Central memory CD8-positive, alpha-beta T cell (primary cell): ENCODE measurements around the gene XYLB.

Source experiments
- ATAC-seq: fragments of 150-1000 bp; cut with Tn5 transposase; replicated peaks from 2 replicates; pipeline ENCODE4 v1.10.0; 2022; ENCODE audit warnings: mild to moderate bottlenecking, moderate FRiP score, moderate number of reproducible peaks; ENCODE audit not compliant: poor library complexity, severe bottlenecking; ENCODE audit errors: extremely low read depth
- DNase-seq, 2 donors: peaks; one replicate each; pipeline ENCODE4 v3.0.0; 2021; ENCODE audit warnings: low spot score in 2 of 2
- H3K27ac Mint-ChIP-seq: one replicate; pipeline ENCODE4 v1.8.0; 2022; ENCODE audit warnings: low read depth, mild to moderate bottlenecking, moderate library complexity, mixed read lengths
- H3K27me3 Mint-ChIP-seq: one replicate; pipeline ENCODE4 v1.8.0; 2022; ENCODE audit warnings: mixed read lengths
- H3K36me3 Mint-ChIP-seq: one replicate; pipeline ENCODE4 v1.8.0; 2022; ENCODE audit warnings: mild to moderate bottlenecking, moderate library complexity, mixed read lengths; ENCODE audit not compliant: insufficient read depth
- H3K4me1 Mint-ChIP-seq: one replicate; pipeline ENCODE4 v1.8.0; 2022; ENCODE audit warnings: mixed read lengths
- H3K4me3 Mint-ChIP-seq: one replicate; pipeline ENCODE4 v1.8.0; 2022; ENCODE audit warnings: mild to moderate bottlenecking, moderate library complexity, mixed read lengths
- H3K9me3 Mint-ChIP-seq: one replicate; pipeline ENCODE4 v1.8.0; 2022; ENCODE audit warnings: mixed read lengths

Gene XYLB

GRCh38 chr3:38354588-38355330 is 8.2 kb downstream of the XYLB start:
- Mint-ChIP-seq H3K4me3 (no peak overlapping the region), H3K27me3 (no peaks in the 10 kb centered on the region), H3K9me3 (no peaks in the 10 kb centered on the region), H3K4me1 (no peaks in the 10 kb centered on the region), H3K36me3 (peaks cover 2% of the 10 kb centered on the region), H3K27ac (no peak overlapping the region)
- ATAC-seq = no peak
- no peak for DNase-seq

DNA sequence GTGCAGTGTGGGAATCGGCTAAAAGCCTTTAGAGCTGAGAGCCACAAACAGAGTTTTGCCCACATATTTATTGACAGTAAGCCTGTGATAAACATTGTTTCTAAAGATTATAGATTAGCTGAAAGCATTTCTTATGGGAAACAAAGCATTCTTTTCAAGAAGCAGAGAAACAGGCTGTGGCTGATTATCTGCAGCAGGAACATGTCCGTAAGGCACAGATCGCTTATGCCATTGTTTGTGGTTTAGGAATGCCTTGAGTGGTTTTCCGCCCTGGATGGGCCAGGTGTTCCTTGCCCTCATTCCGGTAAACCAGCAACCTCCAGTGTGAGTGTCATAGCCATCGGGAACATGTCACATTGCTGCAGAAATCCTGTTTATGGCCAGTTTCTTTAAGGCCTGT is 12.5 kb downstream of the XYLB start:
- no peak for ATAC-seq
- no peak for DNase-seq
- no peak overlapping the region for H3K4me3 Mint-ChIP-seq
- no peaks in the 10 kb centered on the region for H3K9me3 Mint-ChIP-seq
- peaks cover 1% of the 10 kb centered on the region for H3K36me3 Mint-ChIP-seq
- H3K4me1 Mint-ChIP-seq = peaks cover 2% of the 10 kb centered on the region
- H3K27me3 Mint-ChIP-seq = no peaks in the 10 kb centered on the region
- H3K27ac Mint-ChIP-seq = no peak overlapping the region

DNA sequence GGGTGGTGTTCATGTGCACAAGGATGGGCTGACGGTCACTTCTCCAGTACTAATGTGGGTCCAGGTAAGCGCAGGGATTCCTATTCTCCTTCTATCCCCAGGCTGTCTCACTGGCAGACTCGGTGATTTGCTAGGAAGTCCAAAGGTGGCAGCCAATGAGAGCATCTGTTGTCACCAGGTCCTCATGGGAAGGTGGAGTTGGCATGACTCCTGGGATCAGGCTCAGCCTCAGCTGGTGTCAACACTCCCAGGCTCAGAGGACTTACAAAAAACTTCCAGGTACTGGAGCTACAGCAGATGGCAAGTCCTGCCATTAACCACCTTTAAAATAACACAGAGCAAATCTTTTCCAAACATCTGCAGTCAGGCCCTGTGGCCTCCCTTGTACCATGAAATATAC is 13.8 kb downstream of the XYLB start:
- ATAC-seq = no peak
- DNase-seq = no peak
- H3K27me3 Mint-ChIP-seq = no peaks in the 10 kb centered on the region
- H3K36me3 Mint-ChIP-seq = peaks cover 1% of the 10 kb centered on the region
- H3K9me3 Mint-ChIP-seq = no peaks in the 10 kb centered on the region
- no peak overlapping the region for H3K4me3 Mint-ChIP-seq
- H3K4me1 Mint-ChIP-seq = peaks cover 13% of the 10 kb centered on the region
- no peak overlapping the region for H3K27ac Mint-ChIP-seq

DNA sequence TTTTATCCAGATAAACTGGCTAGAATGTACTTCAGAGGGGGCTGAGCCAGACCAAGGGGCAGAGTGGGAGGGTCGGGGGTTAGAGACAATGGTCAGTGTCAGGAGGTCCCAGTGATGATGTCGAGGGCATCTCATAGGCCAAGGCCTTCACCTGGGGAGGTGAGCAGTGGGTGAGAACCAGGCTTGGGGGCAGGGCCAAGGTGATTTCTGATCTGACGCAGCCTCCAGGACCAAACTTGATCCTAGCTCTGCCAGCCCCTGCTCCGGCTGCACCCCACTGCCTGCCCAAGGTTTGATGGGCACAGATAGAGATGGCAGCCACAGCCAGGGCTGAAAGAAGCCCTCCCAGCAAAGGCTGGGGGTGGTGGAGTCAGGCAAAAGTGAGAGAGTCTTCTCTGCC is 14.9 kb downstream of the XYLB start:
- Mint-ChIP-seq H3K4me1 (peaks cover 13% of the 10 kb centered on the region), H3K27ac (no peak overlapping the region), H3K36me3 (peaks cover 1% of the 10 kb centered on the region), H3K9me3 (no peaks in the 10 kb centered on the region), H3K27me3 (no peaks in the 10 kb centered on the region), H3K4me3 (no peak overlapping the region)
- DNase-seq (no peak), ATAC-seq (no peak)

GRCh38 chr3:38362825-38363224 is 16.2 kb downstream of the XYLB start:
- Mint-ChIP-seq H3K4me1 (peaks cover 13% of the 10 kb centered on the region), H3K36me3 (peaks cover 1% of the 10 kb centered on the region), H3K9me3 (no peaks in the 10 kb centered on the region), H3K27ac (no peak overlapping the region), H3K4me3 (no peak overlapping the region), H3K27me3 (no peaks in the 10 kb centered on the region)
- ATAC-seq = no peak
- DNase-seq = no peak

- Mint-ChIP-seq H3K4me1 (peaks cover 13% of the 10 kb centered on the region), H3K9me3 (no peaks in the 10 kb centered on the region), H3K27me3 (no peaks in the 10 kb centered on the region), H3K36me3 (peaks cover 1% of the 10 kb centered on the region), H3K27ac (no peak overlapping the region), H3K4me3 (no peak overlapping the region)
- DNase-seq = no peak
- ATAC-seq = no peak
Observed at GRCh38 chr3:38364721-38365400, 18.3 kb downstream of the XYLB start.

DNA sequence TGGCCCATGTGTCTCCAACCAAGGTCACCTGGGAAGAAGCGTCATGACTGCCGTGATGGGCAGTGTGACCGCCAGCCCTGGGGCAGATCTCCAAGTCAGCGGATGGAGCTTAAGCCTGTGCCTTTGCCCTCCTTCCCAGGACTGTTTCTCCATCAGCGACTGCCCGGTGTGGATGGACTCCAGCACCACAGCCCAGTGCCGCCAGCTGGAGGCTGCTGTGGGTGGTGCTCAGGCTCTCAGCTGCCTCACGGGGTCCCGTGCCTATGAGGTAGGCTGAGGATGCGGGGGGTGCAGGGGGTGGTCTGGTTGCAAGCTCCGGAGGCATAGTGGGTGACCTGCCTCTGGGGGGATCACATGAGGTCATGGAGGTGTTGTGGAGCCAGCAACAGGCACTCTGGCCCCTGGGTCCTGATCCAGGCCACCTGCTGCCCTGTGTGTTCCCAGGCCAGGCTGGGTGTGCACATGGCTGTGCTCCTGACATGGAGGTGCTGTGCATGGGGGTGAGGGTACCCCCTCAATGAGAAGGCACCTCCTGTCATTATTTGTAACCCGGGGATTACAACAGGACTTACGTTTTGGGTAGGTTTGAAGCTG is 19.0 kb downstream of the XYLB start:
- no peaks in the 10 kb centered on the region for H3K27me3 Mint-ChIP-seq
- ATAC-seq (no peak), DNase-seq (no peak)
- peaks cover 1% of the 10 kb centered on the region for H3K36me3 Mint-ChIP-seq
- H3K27ac Mint-ChIP-seq = no peak overlapping the region
- H3K9me3 Mint-ChIP-seq = no peaks in the 10 kb centered on the region
- H3K4me1 Mint-ChIP-seq = peaks cover 13% of the 10 kb centered on the region
- no peak overlapping the region for H3K4me3 Mint-ChIP-seq

DNA sequence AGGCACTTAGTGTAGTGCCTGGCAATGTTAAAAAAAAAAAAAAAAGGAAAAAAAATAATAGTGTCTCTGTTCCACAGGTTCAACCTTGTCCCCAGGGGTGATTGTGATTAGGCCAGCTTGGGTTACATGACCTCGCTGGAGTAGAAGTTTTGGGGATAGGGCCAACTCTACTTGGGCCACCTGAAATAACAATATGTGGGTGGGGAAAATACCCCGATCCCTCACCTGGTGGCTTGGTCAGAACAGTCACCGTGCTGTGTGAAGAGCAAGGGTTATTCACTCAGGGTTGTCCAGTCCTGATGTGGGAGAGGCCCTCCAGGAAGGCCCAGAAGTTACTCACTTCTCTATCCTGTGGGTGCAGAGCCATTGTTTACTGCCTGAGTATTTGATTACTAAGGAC is 19.5 kb downstream of the XYLB start:
- DNase-seq = no peak
- no peak overlapping the region for H3K27ac Mint-ChIP-seq
- no peaks in the 10 kb centered on the region for H3K36me3 Mint-ChIP-seq
- ATAC-seq = no peak
- H3K27me3 Mint-ChIP-seq = no peaks in the 10 kb centered on the region
- no peak overlapping the region for H3K4me3 Mint-ChIP-seq
- H3K4me1 Mint-ChIP-seq = peaks cover 13% of the 10 kb centered on the region
- no peaks in the 10 kb centered on the region for H3K9me3 Mint-ChIP-seq

GRCh38 chr3:38367779-38368178 is 21.2 kb downstream of the XYLB start:
- Mint-ChIP-seq H3K36me3 (no peaks in the 10 kb centered on the region), H3K4me1 (peaks cover 15% of the 10 kb centered on the region), H3K27me3 (no peaks in the 10 kb centered on the region), H3K9me3 (no peaks in the 10 kb centered on the region), H3K27ac (no peak overlapping the region), H3K4me3 (no peak overlapping the region)
- DNase-seq = no peak
- no peak for ATAC-seq

GRCh38 chr3:38368238-38368637 is 21.7 kb downstream of the XYLB start:
- no peaks in the 10 kb centered on the region for H3K9me3 Mint-ChIP-seq
- ATAC-seq = no peak
- H3K36me3 Mint-ChIP-seq = no peaks in the 10 kb centered on the region
- peaks cover 19% of the 10 kb centered on the region for H3K4me1 Mint-ChIP-seq
- DNase-seq = no peak
- H3K4me3 Mint-ChIP-seq = no peak overlapping the region
- H3K27me3 Mint-ChIP-seq = no peaks in the 10 kb centered on the region
- H3K27ac Mint-ChIP-seq = no peak overlapping the region

- no peak overlapping the region for H3K27ac Mint-ChIP-seq
- peaks cover under 1% of the 10 kb centered on the region for H3K36me3 Mint-ChIP-seq
- peaks cover 25% of the 10 kb centered on the region for H3K4me1 Mint-ChIP-seq
- no peaks in the 10 kb centered on the region for H3K27me3 Mint-ChIP-seq
- DNase-seq = no peak
- H3K4me3 Mint-ChIP-seq = no peak overlapping the region
- ATAC-seq = no peak
- H3K9me3 Mint-ChIP-seq = no peaks in the 10 kb centered on the region
Observed at GRCh38 chr3:38369186-38369585, 22.6 kb downstream of the XYLB start.

DNA sequence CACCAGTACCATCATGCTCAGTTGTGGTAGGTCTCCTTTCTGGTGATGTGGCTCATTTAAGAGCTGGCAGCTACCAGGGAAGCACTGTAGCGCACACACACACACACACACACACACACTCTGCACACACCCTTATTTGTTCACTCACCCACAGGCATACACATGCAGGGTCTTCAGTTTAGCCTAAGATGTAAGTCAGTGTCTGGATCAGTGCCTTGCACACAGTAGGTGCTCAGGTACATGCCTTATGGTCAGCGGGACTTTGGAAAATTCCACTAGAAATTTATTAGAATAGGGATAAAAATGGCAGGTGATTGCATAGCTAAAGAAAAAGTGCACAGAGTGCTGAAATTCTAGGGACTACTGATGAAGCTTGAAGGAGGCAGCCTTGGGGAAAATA is 23.6 kb downstream of the XYLB start:
- no peak overlapping the region for H3K4me3 Mint-ChIP-seq
- H3K27ac Mint-ChIP-seq = no peak overlapping the region
- DNase-seq = no peak
- H3K4me1 Mint-ChIP-seq = peaks cover 25% of the 10 kb centered on the region
- H3K36me3 Mint-ChIP-seq = peaks cover 2% of the 10 kb centered on the region
- ATAC-seq = no peak
- H3K27me3 Mint-ChIP-seq = no peaks in the 10 kb centered on the region
- no peaks in the 10 kb centered on the region for H3K9me3 Mint-ChIP-seq

DNA sequence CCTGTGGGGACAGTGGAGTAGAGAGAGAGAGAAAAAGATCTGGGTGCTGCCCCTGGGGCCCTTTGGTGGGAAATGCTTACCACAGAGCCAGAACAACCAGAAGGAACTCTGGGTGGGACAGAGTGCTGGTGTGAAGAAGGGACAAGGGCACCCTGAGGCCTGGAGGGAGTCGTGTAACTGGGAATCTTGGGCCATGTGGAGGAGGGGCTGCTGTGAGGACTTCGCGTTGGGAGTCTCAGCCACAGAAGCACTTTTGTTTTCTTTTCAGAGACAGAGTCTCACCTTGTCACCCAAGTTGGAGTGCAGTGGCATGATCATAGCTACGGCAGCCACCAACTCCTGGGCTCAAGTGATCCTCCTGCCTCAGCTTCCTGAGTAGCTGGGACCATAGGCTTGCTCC is 24.3 kb downstream of the XYLB start:
- H3K4me1 Mint-ChIP-seq = peaks cover 30% of the 10 kb centered on the region
- H3K4me3 Mint-ChIP-seq = no peak overlapping the region
- peaks cover 2% of the 10 kb centered on the region for H3K36me3 Mint-ChIP-seq
- no peak for ATAC-seq
- no peak overlapping the region for H3K27ac Mint-ChIP-seq
- DNase-seq = no peak
- no peaks in the 10 kb centered on the region for H3K9me3 Mint-ChIP-seq
- H3K27me3 Mint-ChIP-seq = no peaks in the 10 kb centered on the region
